Karpas-422 (cell line): ENCODE data around the gene MAS1. TPM values are rescaled to one million over a fixed set of nuclear protein-coding genes. Genes with fewer than 3 reads are reported as not detected.

Source experiments
- DNase-seq: peaks from one replicate; pipeline ENCODE4 v3.0.0-alpha.2; 2015
- H2AFZ ChIP-seq: fragments of 200-600 bp; sonication (generic); 2 replicates; pipeline ENCODE4 v1.6.1; 2014; ENCODE audit warnings: antibody characterized with exemption, low read length, mixed read lengths
- H3K27ac ChIP-seq: fragments of 200-600 bp; sonication (generic); 2 replicates; pipeline ENCODE4 v1.5.1; 2014; ENCODE audit warnings: mild to moderate bottlenecking, low read length, moderate library complexity
- H3K27me3 ChIP-seq: fragments of 200-600 bp; sonication (generic); 2 replicates; pipeline ENCODE4 v1.6.1; 2014; ENCODE audit warnings: low read length, mixed read lengths
- H3K36me3 ChIP-seq: fragments of 200-600 bp; sonication (generic); 2 replicates; pipeline ENCODE4 v1.6.1; 2014; ENCODE audit warnings: low read length, mixed read lengths; ENCODE audit not compliant: insufficient read depth
- H3K4me1 ChIP-seq: fragments of 200-600 bp; sonication (generic); 2 replicates; pipeline ENCODE4 v1.6.1; 2014; ENCODE audit warnings: mild to moderate bottlenecking, low read length, mixed read lengths
- H3K4me2 ChIP-seq: fragments of 200-600 bp; sonication (generic); 2 replicates; pipeline ENCODE4 v1.6.1; 2014; ENCODE audit warnings: low read length, low read depth, mild to moderate bottlenecking; ENCODE audit not compliant: poor library complexity, severe bottlenecking
- H3K4me3 ChIP-seq: fragments of 200-600 bp; sonication (generic); 2 replicates; pipeline ENCODE4 v1.5.1; 2014; ENCODE audit warnings: mild to moderate bottlenecking, antibody characterized with exemption, low read length, mixed read lengths
- H3K79me2 ChIP-seq: fragments of 200-600 bp; sonication (generic); 2 replicates; pipeline ENCODE4 v1.6.1; 2014; ENCODE audit warnings: mild to moderate bottlenecking, low read length, mixed read lengths
- H3K9ac ChIP-seq: fragments of 200-600 bp; sonication (generic); 2 replicates; pipeline ENCODE4 v1.6.0; 2014; ENCODE audit warnings: low read length
- H3K9me2 ChIP-seq: fragments of 200-600 bp; sonication (generic), shearing (Covaris generic); replicated peaks from 2 replicates; pipeline ENCODE4 v1.6.0; 2014; ENCODE audit warnings: mild to moderate bottlenecking, low read length, moderate library complexity; ENCODE audit not compliant: insufficient read depth
- H3K9me3 ChIP-seq: fragments of 300-700, 200-600 bp; sonication (generic); 2 replicates; pipeline ENCODE4 v1.6.1; 2014; ENCODE audit warnings: low read length, mixed read lengths
- H4K20me1 ChIP-seq: fragments of 200-600 bp; sonication (generic); 2 replicates; pipeline ENCODE4 v1.6.1; 2014; ENCODE audit warnings: mild to moderate bottlenecking, antibody characterized with exemption, low read length, low read depth; ENCODE audit not compliant: insufficient read depth
- total RNA-seq: library from RNA; depleted of rRNA; stranded (reverse); fragments of >200 nt; shearing (Covaris generic); gene quantifications from 2 replicates; pipeline ENCODE4 v1.2.3, GENCODE V29; 2014; ENCODE audit warnings: low replicate concordance; rRNA removed

Gene MAS1
- total RNA-seq, 1 experiment from 2014 or later: not detected

DNA sequence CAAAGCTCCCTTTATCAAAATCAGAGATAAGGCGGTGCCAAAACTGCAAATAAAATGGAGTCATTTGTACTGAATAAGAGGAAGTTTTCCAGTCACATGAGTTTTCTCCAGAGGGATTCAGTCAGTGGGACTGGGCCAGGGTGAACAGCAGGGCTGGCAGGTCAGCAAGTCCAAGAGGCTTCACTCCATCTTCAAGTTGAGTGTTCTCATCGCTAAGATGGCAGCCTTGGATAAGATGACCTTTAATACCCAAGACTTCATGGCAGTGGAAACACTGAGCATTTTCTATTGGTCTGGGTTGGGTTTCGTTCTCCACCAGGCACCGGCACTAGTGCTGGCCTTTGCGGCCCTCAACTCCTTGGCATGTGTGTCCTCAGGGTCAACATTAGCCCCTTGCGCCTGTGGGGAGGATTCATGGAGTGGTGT lies 48.8 kb downstream of the MAS1 start:
- Histone ChIP-seq H3K9ac (no peak overlapping the region), H4K20me1 (no peaks in the 10 kb centered on the region), H3K4me1 (no peaks in the 10 kb centered on the region), H2AFZ (no peak overlapping the region), H3K9me3 (no peaks in the 10 kb centered on the region; the same call in 1 of the 2 replicates), H3K27me3 (peaks cover 7% of the 10 kb centered on the region; the same call in 1 of the 2 replicates), H3K79me2 (no peaks in the 10 kb centered on the region), H3K36me3 (no peaks in the 10 kb centered on the region), H3K27ac (no peak overlapping the region), H3K9me2 (no peaks in the 10 kb centered on the region), H3K4me2 (no peak overlapping the region), H3K4me3 (no peak overlapping the region)
- no peak for DNase-seq

Other genes starting within 250 kb of the MAS1 start
- 41.0 and 49.6 TPM in 2 replicates for gene SOD2, start 197.7 kb upstream of the MAS1 start, total RNA-seq
- 86.1 and 87.6 TPM in 2 replicates for gene WTAP, start 163.5 kb upstream of the MAS1 start, total RNA-seq
- 72.9 and 79.7 TPM in 2 replicates for gene ACAT2, start 128.9 kb upstream of the MAS1 start, total RNA-seq
- 223 and 247 TPM in 2 replicates for gene TCP1, start 101.4 kb upstream of the MAS1 start, total RNA-seq
- 50.8 and 105 TPM in 2 replicates for gene MRPL18, start 100.5 kb upstream of the MAS1 start, total RNA-seq
- gene PNLDC1, start 90.7 kb upstream of the MAS1 start, total RNA-seq: 0.11 TPM in 1 of 2 replicates, not detected in the other
- gene IGF2R, start 78.1 kb downstream of the MAS1 start, total RNA-seq: 9.6 and 10.5 TPM in 2 replicates
- 0.78 TPM in 1 of 2 replicates, not detected in the other for gene SLC22A1, start 230.8 kb downstream of the MAS1 start, total RNA-seq